Stimulated activated CD8-positive, alpha-beta memory T cell treated with anti-CD3 and anti-CD28 coated beads, Interleukin-15, amount 100 ng/mL, for 48 hours (primary cell): ENCODE results near the gene SCAMP2.

Experiments used
- DNase-seq, 2 donors: peaks; one replicate each; pipeline ENCODE4 v3.0.0-alpha.2; 2020; ENCODE audit warnings: low read depth in 2 of 2

Gene SCAMP2

GRCh38 chr15:74795966-74796625 lies 77.1 kb downstream of the SCAMP2 start:
- no peak for DNase-seq

GRCh38 chr15:74794970-74795349 lies 78.2 kb downstream of the SCAMP2 start:
- DNase-seq, result no peak

- no peak for DNase-seq
Observed at GRCh38 chr15:74794248-74794969, 78.8 kb downstream of the SCAMP2 start.
